GM23248 (cell line): Measurements from ENCODE around the gene ELOVL5.

Experiments
- EZH2 ChIP-seq: fragments of 200-600 bp; sonication (generic); IDR thresholded peaks from 2 replicates; pipeline ENCODE4 v1.6.1; 2018; ENCODE audit warnings: antibody characterized with exemption, mild to moderate bottlenecking; ENCODE audit not compliant: insufficient read depth, poor library complexity, severe bottlenecking
- EZH2phosphoT487 ChIP-seq: fragments of 200-600 bp; sonication (generic); IDR thresholded peaks from 2 replicates; pipeline ENCODE4 v1.6.1; 2018; ENCODE audit warnings: antibody characterized with exemption, moderate library complexity, mild to moderate bottlenecking, low read depth; ENCODE audit not compliant: insufficient read depth

DNA sequence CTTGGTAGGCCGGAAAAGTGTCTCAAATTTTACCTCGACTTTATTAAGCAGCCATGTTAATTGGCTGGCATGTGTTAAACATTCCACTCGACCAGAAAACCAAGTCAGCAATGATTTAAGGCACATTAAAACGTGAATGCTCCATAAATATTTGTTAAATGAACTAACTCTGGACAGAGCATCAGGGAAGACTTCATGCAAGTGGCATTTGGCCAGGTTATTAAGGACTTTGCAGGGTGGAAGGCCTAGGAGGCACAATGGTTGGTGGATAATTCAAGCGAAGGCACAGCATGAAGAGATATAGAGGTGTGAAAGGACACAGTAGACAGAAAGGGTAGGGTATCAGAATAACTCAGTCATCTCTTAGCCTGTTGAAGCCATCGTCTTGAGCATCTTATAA, 23.0 kb downstream of the ELOVL5 start:
- TF ChIP-seq EZH2phosphoT487, result no peak
- no peak for TF ChIP-seq EZH2
